ENCODE data around the gene SH2D3C.

The SH2D3C gene

DNA sequence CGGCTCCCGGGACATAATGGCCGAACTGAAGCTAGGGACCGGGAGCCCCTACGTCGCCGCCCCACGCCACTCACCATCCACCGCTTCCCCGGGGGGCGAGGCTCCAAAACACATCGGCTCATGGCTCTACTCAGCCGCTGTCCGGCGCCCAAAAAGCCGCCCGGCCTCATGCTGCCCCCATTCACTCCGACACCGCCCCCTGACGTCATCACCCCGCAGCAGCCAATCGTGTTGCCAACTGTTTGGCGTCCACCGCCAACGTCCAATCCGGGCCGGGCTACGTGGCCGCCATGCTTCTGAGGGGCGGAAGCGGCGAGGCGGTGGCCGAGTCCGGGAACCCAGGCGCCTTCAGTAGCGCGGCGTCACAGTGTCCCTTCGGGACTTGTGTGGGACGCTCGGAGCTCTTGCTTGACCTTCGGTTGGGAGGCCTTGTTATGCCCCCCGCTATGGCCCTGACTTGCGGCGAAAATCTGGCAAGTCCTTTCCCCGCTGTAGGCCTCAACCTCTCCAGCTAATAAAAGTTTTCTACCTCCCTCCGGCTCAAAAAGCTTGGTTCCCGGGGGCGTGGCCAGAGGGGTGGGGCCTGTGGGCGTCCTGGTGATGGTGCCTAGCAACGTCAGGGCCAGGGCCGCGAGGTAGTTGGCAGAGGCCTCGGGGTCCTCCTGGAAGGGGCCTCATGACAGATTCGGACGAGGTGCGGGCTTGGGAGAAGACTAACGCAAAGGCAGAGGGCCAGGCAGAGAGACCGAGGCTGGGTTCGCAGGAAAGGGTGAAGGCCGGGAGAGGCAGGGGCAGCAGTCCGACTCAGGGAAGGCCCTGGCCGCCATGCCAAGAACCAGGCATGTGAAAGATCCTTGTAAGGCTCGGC lies 62.8 kb downstream of the SH2D3C start, which contains the start of the genes PTRH1 and TTC16:
PTRH1 (minus strand) TSS at position 194 of the 868 bp plus-strand sequence; CDS start at position 170, 24 bp downstream.
TTC16 (plus strand) TSS at position 610 of the 868 bp plus-strand sequence; CDS start at position 677, 67 bp downstream.
- no peaks in the 10 kb centered on the region for H3K36me3 ChIP-seq (ENCODE audit: control insufficient read depth, insufficient read depth, low read length)
- no peaks in the 10 kb centered on the region for H3K9me3 ChIP-seq (ENCODE audit: control insufficient read depth, insufficient read depth, low read length)
- H3K9ac ChIP-seq (ENCODE audit: low read depth, low read length), result no peak within 1 kb of the TSS
- no peaks in the 10 kb centered on the region for H3K27me3 ChIP-seq (ENCODE audit: control insufficient read depth, insufficient read depth, low read length)
- H3K4me1 ChIP-seq (ENCODE audit: control insufficient read depth, insufficient read depth, low read length), result peaks cover 10% of the 10 kb centered on the region
- H3K4me3 ChIP-seq (ENCODE audit: low read depth, low read length), result peak within 1 kb of the TSS; percentile 83

DNA sequence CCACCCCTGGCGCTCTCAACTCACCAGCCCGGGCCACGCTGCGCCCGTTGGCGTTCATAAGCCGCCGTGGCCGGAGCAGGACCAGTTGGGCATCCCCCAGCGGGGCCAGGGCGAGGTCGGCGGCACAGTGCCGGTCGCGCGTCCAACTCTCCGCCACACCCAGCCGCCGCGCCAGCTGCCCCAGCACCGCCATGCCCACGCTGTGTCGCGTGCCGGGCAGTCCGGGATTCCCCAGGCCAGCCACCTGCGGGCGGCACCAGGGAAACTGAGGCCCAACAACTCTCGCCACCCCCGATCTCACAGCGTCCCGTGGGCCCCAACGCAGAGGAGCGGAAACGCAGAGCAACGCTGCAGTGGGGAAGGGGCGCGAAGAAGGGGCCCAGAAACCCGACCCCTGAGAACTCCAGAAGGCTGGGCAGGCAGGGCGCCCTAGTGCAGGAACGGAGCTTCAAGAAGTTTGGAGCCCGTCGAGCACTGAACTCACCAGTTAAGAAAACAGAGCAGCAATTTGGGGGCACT lies 63.5 kb downstream of the SH2D3C start:
- Histone ChIP-seq H3K4me1 (ENCODE audit: control insufficient read depth, insufficient read depth, low read length) (peaks cover 10% of the 10 kb centered on the region), H3K9ac (ENCODE audit: low read depth, low read length) (no peak overlapping the region), H3K36me3 (ENCODE audit: control insufficient read depth, insufficient read depth, low read length) (no peaks in the 10 kb centered on the region), H3K27me3 (ENCODE audit: control insufficient read depth, insufficient read depth, low read length) (no peaks in the 10 kb centered on the region), H3K4me3 (ENCODE audit: low read depth, low read length) (peak overlapping the region; percentile 83), H3K9me3 (ENCODE audit: control insufficient read depth, insufficient read depth, low read length) (no peaks in the 10 kb centered on the region)

DNA sequence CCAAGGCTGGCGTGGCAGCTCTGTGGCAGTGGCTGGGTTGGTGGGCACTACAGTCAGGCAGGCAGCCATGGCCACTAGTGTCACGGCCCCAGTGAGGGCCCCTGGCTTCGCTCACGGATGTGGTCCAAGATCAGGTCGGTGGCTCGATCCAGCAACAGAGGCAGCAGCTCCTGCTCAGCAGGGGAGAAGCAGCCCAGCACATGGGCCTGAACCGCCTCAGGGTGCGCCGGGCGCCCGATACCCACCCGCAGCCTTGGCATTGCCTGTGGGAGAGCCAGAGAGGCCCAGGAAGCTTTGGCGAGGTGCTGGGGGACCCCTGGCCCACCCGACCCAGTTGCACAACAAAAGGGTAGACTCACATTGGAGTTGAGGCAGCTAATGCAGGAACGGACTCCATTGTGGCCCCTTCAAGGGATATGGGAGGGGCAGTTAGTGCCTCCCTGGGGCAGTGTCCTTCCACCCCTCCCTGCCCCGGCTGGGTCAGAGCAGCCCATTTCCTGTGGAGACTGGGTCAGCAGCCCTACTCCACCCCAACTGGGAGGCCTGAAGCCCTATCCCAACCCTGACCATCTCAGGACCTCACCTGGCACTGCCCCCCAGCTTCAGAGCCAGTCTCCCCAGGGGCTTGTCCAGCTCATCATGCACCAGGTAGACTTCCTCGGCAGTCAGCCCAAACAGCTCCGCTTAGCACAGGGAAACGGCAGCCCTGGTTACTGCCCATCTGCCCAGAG lies 64.3 kb downstream of the SH2D3C start:
- Histone ChIP-seq H3K4me1 (ENCODE audit: control insufficient read depth, insufficient read depth, low read length) (peaks cover 10% of the 10 kb centered on the region), H3K36me3 (ENCODE audit: control insufficient read depth, insufficient read depth, low read length) (no peaks in the 10 kb centered on the region), H3K27me3 (ENCODE audit: control insufficient read depth, insufficient read depth, low read length) (no peaks in the 10 kb centered on the region), H3K9ac (ENCODE audit: low read depth, low read length) (no peak overlapping the region), H3K4me3 (ENCODE audit: low read depth, low read length) (peak overlapping the region; percentile 26), H3K9me3 (ENCODE audit: control insufficient read depth, insufficient read depth, low read length) (no peaks in the 10 kb centered on the region)

DNA sequence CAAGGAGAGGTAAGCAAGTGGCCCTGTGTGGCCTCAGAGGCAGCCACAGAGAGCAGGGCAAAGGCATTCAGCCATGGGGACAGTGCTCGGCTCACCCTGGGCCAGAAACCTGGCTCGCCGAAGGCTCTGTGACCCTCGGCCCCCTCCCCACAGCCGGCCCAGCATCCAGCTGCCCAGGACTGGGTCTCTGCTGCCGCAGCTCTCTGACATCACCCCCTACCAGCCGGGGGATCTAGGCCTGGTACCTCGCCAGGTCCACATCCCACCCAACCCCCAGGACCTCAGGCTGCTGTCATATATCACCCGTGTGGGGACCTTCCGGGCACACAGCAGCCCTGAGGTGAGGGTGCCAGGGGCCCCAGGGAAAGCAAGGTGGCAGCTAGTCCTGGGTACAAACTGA lies 65.6 kb downstream of the SH2D3C start:
- no peak overlapping the region for H3K4me3 ChIP-seq (ENCODE audit: low read depth, low read length)

DNA sequence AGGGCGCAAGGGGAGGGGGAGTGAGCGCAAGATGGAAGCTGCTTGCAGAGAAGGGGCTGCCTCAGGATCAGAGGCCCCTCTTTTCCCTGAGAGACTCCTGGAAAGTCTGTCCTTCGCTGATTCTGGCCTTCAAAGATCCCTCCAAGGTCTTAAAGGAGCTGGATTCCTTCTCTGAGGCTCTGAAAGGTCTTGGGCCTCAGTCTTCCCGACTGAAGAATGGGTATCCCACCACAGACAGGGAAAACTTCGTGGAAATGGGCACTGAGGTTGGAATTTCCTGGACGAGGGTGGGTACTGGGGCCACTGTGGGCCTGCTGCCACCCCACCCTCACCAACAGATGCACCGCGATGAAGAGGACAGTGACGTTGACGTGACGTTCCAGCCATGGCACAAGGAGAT lies 66.1 kb downstream of the SH2D3C start:
- H3K9ac ChIP-seq (ENCODE audit: low read depth, low read length), result no peak overlapping the region
- H3K4me1 ChIP-seq (ENCODE audit: control insufficient read depth, insufficient read depth, low read length), result peaks cover 10% of the 10 kb centered on the region
- H3K27me3 ChIP-seq (ENCODE audit: control insufficient read depth, insufficient read depth, low read length), result no peaks in the 10 kb centered on the region
- no peaks in the 10 kb centered on the region for H3K36me3 ChIP-seq (ENCODE audit: control insufficient read depth, insufficient read depth, low read length)
- H3K4me3 ChIP-seq (ENCODE audit: low read depth, low read length), result no peak overlapping the region
- H3K9me3 ChIP-seq (ENCODE audit: control insufficient read depth, insufficient read depth, low read length), result no peaks in the 10 kb centered on the region

More for the DNA sequence above, 65.6 kb downstream of the SH2D3C start:
- no peaks in the 10 kb centered on the region for H3K27me3 ChIP-seq (ENCODE audit: control insufficient read depth, insufficient read depth, low read length)
- no peaks in the 10 kb centered on the region for H3K9me3 ChIP-seq (ENCODE audit: control insufficient read depth, insufficient read depth, low read length)
- H3K36me3 ChIP-seq (ENCODE audit: control insufficient read depth, insufficient read depth, low read length), result no peaks in the 10 kb centered on the region
- H3K4me1 ChIP-seq (ENCODE audit: control insufficient read depth, insufficient read depth, low read length), result peaks cover 10% of the 10 kb centered on the region
- H3K9ac ChIP-seq (ENCODE audit: low read depth, low read length), result no peak overlapping the region

DNA sequence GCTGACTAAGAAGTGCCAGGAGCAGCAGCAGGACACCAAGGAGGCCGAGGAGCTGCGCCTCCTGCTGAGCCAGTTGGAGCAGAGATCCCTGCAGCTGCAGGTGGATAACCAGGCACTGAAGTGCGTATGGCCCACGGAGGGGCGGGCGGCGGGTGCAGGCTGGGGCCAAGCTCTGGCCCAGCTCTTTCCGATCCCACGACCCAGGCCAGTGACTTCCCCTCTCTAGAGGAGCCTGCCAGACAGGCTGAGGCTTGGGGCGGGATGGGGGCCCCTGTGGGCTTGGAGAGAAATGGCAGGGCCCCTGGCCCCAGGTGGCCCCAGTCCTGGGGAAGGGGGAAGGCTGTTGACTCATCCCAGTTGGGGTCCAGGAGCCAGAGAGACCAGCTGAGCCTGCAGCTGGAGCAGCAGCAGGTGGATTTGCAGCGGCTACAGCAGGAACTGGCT lies 66.6 kb downstream of the SH2D3C start:
- Histone ChIP-seq H3K27me3 (ENCODE audit: control insufficient read depth, insufficient read depth, low read length) (no peaks in the 10 kb centered on the region), H3K4me1 (ENCODE audit: control insufficient read depth, insufficient read depth, low read length) (peaks cover 10% of the 10 kb centered on the region), H3K9me3 (ENCODE audit: control insufficient read depth, insufficient read depth, low read length) (no peaks in the 10 kb centered on the region), H3K4me3 (ENCODE audit: low read depth, low read length) (no peak overlapping the region), H3K9ac (ENCODE audit: low read depth, low read length) (no peak overlapping the region), H3K36me3 (ENCODE audit: control insufficient read depth, insufficient read depth, low read length) (no peaks in the 10 kb centered on the region)

DNA sequence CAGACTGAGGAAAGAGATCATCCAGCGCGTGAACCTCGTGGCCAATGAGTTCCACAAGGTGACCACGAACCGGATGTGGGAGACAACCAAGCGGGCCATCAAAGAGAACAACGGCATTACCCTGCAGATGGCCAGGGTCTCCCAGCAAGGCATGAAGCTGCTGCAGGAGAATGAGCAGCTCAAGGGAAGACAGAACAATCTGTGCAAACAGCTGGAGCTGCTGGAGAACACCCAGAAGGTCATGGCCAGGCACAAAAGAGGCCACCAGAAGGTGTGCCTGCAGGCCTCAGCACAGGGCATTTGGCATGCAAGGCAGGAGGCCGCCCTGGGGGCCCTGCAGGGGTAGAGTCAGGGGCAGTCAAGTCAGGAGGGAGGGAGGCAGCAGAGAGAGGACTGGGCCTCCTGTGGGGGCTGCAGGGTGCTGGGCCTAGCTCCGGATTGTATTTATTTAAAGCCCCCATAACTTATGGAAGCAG lies 67.2 kb downstream of the SH2D3C start:
- Histone ChIP-seq H3K9me3 (ENCODE audit: control insufficient read depth, insufficient read depth, low read length) (no peaks in the 10 kb centered on the region), H3K4me3 (ENCODE audit: low read depth, low read length) (peak overlapping the region; percentile 18), H3K4me1 (ENCODE audit: control insufficient read depth, insufficient read depth, low read length) (peaks cover 10% of the 10 kb centered on the region), H3K36me3 (ENCODE audit: control insufficient read depth, insufficient read depth, low read length) (no peaks in the 10 kb centered on the region), H3K27me3 (ENCODE audit: control insufficient read depth, insufficient read depth, low read length) (no peaks in the 10 kb centered on the region), H3K9ac (ENCODE audit: low read depth, low read length) (no peak overlapping the region)

DNA sequence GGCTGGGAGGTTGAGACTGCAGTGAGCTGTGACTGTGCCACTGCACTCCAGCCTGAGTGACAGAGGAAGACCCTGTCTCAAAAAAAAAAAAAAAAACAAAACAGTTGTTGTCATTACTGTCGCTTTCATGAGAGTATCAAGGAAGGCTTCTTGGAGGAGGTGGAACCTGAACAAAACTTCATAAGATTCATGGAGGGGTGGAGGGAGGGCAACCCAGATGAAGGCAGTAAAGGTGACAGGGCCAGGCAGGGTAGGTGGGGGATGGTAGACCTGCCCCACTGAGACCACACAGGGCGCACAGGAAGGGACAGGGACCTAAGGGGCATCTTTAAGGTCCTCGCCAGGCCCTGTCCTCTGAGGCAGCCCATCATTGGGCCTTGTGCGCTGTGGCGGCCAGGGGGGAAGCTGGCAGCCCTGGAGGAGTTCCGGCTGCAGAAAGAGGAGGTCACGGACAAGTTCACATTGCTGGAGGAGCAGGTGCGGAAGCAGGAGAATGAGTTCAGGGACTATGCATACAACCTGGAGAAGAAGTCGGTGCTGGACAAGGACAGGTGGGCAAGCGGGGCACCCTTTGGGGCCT lies 68.2 kb downstream of the SH2D3C start:
- no peaks in the 10 kb centered on the region for H3K36me3 ChIP-seq (ENCODE audit: control insufficient read depth, insufficient read depth, low read length)
- H3K27me3 ChIP-seq (ENCODE audit: control insufficient read depth, insufficient read depth, low read length), result no peaks in the 10 kb centered on the region
- peaks cover 10% of the 10 kb centered on the region for H3K4me1 ChIP-seq (ENCODE audit: control insufficient read depth, insufficient read depth, low read length)
- no peak overlapping the region for H3K9ac ChIP-seq (ENCODE audit: low read depth, low read length)
- no peak overlapping the region for H3K4me3 ChIP-seq (ENCODE audit: low read depth, low read length)
- H3K9me3 ChIP-seq (ENCODE audit: control insufficient read depth, insufficient read depth, low read length), result no peaks in the 10 kb centered on the region

DNA sequence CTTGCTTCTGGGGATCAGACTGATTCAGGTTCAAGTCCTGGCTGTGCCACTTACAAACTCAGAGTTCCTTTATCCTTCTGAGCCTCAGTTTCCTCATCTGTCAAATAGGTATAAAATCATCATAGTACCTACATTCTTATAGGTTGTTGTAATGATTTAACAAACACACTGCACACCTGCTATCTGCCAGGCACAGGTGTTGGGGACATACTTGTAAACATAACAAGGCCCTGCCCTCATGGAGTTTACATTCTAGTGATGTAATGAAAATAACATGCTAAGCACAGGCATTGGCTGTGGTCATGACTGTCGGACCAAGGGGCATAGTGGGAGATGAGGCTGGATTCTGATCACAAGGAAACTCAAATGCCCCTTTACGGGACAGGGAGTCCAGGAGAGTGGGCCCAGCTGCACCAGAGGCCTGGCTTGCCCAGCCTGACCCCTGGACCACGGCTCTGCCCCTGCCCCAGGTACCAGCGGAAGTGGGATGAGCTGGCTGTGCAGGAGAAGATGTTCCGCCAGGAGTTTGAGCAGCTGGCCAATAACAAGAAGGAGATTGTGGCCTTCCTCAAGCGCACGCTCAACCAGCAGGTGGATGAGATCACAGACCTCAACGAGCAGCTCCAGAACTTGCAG lies 69.4 kb downstream of the SH2D3C start:
- Histone ChIP-seq H3K36me3 (ENCODE audit: control insufficient read depth, insufficient read depth, low read length) (no peaks in the 10 kb centered on the region), H3K4me3 (ENCODE audit: low read depth, low read length) (no peak overlapping the region), H3K27me3 (ENCODE audit: control insufficient read depth, insufficient read depth, low read length) (no peaks in the 10 kb centered on the region), H3K9me3 (ENCODE audit: control insufficient read depth, insufficient read depth, low read length) (no peaks in the 10 kb centered on the region), H3K4me1 (ENCODE audit: control insufficient read depth, insufficient read depth, low read length) (peaks cover 10% of the 10 kb centered on the region), H3K9ac (ENCODE audit: low read depth, low read length) (no peak overlapping the region)

DNA sequence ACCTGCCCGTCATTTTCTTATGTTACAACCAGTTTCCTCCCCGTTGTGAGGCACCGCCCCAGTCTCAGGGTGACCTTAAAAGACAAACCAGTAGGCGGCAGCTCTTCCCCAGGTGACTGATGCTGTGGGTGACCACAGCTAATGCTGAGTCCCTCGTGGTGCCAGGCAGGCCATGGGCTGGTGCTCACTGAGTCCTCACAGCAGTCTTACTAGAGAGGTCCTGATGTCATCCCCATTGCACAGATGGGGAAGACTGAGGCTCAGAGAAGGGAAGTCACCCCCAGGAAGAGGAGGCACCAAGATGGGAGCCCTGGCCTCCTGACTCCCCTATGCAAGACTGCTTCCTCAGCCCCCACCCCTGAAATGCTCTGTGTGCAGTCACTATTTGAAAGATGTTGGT lies 70.7 kb downstream of the SH2D3C start:
- peaks cover 10% of the 10 kb centered on the region for H3K4me1 ChIP-seq (ENCODE audit: control insufficient read depth, insufficient read depth, low read length)
- H3K36me3 ChIP-seq (ENCODE audit: control insufficient read depth, insufficient read depth, low read length), result no peaks in the 10 kb centered on the region
- no peaks in the 10 kb centered on the region for H3K27me3 ChIP-seq (ENCODE audit: control insufficient read depth, insufficient read depth, low read length)
- no peak overlapping the region for H3K4me3 ChIP-seq (ENCODE audit: low read depth, low read length)
- H3K9me3 ChIP-seq (ENCODE audit: control insufficient read depth, insufficient read depth, low read length), result no peaks in the 10 kb centered on the region
- H3K9ac ChIP-seq (ENCODE audit: low read depth, low read length), result no peak overlapping the region

DNA sequence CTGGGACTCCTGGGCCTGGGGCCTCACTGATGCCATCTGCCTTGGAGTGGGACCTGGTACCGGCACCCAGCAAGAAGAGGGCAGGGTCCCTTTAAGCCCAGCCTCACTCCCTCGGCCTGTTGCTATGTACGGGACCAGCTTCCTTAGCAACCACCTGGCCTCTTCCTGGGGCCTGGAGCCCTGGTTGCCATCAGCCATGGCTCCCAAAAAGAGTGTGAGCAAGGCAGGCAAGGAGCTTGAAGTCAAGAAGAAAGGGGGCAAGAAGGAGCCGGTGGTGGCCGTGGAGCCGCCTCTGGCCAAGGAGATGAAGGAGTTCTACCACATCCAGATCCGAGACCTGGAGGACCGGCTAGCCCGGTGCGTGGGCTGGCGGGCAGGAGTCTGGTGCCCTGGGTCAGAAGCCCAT lies 71.6 kb downstream of the SH2D3C start, which contains the start of gene CFAP157:
CFAP157 (plus strand) TSS at position 153 of the 406 bp plus-strand sequence; CDS start at position 197, 44 bp downstream.
- no peaks in the 10 kb centered on the region for H3K27me3 ChIP-seq (ENCODE audit: control insufficient read depth, insufficient read depth, low read length)
- no peak within 1 kb of the TSS for H3K9ac ChIP-seq (ENCODE audit: low read depth, low read length)
- H3K4me1 ChIP-seq (ENCODE audit: control insufficient read depth, insufficient read depth, low read length), result peaks cover 5% of the 10 kb centered on the region
- no peaks in the 10 kb centered on the region for H3K9me3 ChIP-seq (ENCODE audit: control insufficient read depth, insufficient read depth, low read length)
- no peak within 1 kb of the TSS for H3K4me3 ChIP-seq (ENCODE audit: low read depth, low read length)
- no peaks in the 10 kb centered on the region for H3K36me3 ChIP-seq (ENCODE audit: control insufficient read depth, insufficient read depth, low read length)
